Colonic mucosa (tissue), 4 donors: ENCODE results near the gene MRPS25. TPM values are rescaled to one million over a fixed set of nuclear protein-coding genes. Genes with fewer than 3 reads are reported as not detected.
"Not testable (repeated sequence)": the region's sequence is repeated elsewhere in the genome, so short reads cannot be mapped to it uniquely, and the experiment has no call there.

Source experiments
- DNase-seq: peaks from one replicate; pipeline ENCODE4 v3.0.0-alpha.2; 2020
- H3K27ac ChIP-seq: fragments of 200-600 bp; one replicate; pipeline ENCODE4 v1.8.0; 2021
- H3K27me3 ChIP-seq: fragments of 200-600 bp; one replicate; pipeline ENCODE4 v1.8.0; 2021
- H3K36me3 ChIP-seq: fragments of 200-600 bp; one replicate; pipeline ENCODE4 v1.8.0; 2021
- H3K4me1 ChIP-seq: fragments of 200-600 bp; one replicate; pipeline ENCODE4 v1.8.0; 2021; ENCODE audit warnings: mild to moderate bottlenecking
- H3K4me3 ChIP-seq: fragments of 200-600 bp; one replicate; pipeline ENCODE4 v1.8.0; 2021
- H3K9ac ChIP-seq, 2 donors: one replicate each; pipeline ENCODE4 v1.7.0; 2013; ENCODE audit warnings: control low read depth in 2 of 2, low read depth in 2 of 2, low read length in 2 of 2
- H3K9me3 ChIP-seq: fragments of 200-600 bp; one replicate; pipeline ENCODE4 v1.8.0; 2021
- CTCF ChIP-seq: fragments of 200-600 bp; IDR thresholded peaks from one replicate; pipeline ENCODE4 v1.8.0; 2022; ENCODE audit warnings: antibody characterized with exemption, mild to moderate bottlenecking
- intact Hi-C: fragments of 100-400 bp; cut with DNase I; formaldehyde crosslinking; loops from one replicate; pipeline ENCODE4 v1.14.1; 2022
- total RNA-seq, 2 donors: library from RNA; stranded (reverse); fragmentation: NEBNext Ultra II Directional in 1 of 2; extraction: Animal tissue kit (Norgen Biotek cat#: 25700) in 1 of 2; gene quantifications; one replicate each; pipeline ENCODE4 v1.2.1, GENCODE V29; 2021
- donor health status: healthy.
- donor health status: DM: no; HTN: no; CAD: no.
- donor health status: DM: no; HTN: no; CAD: no.

The MRPS25 gene
- total RNA-seq, 2 donors from 2014 or later = 53.3 to 117 TPM

- Histone ChIP-seq H3K27me3 (no peaks in the 10 kb centered on the region), H3K4me1 (no peaks in the 10 kb centered on the region), H3K36me3 (no peaks in the 10 kb centered on the region), H3K9me3 (no peaks in the 10 kb centered on the region), H3K9ac (no peak overlapping the region), H3K27ac (no peak overlapping the region), H3K4me3 (no peak overlapping the region)
- DNase-seq = no peak
- TF ChIP-seq CTCF = no peak
- intact Hi-C loops = no loop called here
Observed at GRCh38 chr3:15007681-15008141, 57.4 kb downstream of the MRPS25 start.

GRCh38 chr3:14999182-14999581 lies 65.9 kb downstream of the MRPS25 start:
- H3K9ac ChIP-seq, H3K27ac ChIP-seq, H3K9me3 ChIP-seq, DNase-seq, H3K4me3 ChIP-seq, H3K36me3 ChIP-seq, H3K27me3 ChIP-seq, H3K4me1 ChIP-seq, intact Hi-C loops: not testable (repeated sequence)

Other genes with a start within 250 kb of the MRPS25 start
- 1 to 10 TPM; 4.4 to 8.7 TPM for gene FGD5, start 246.4 kb downstream of the MRPS25 start, total RNA-seq
- 10 to 100 TPM; 33.8 to 41.3 TPM for gene NR2C2, start 117.7 kb downstream of the MRPS25 start, total RNA-seq
- 10 to 100 TPM; 15.6 to 17.0 TPM for gene RBSN, start 33.8 kb upstream of the MRPS25 start, total RNA-seq
- 10 to 100 TPM; 33.2 to 33.9 TPM for gene CAPN7, start 140.9 kb upstream of the MRPS25 start, total RNA-seq